ENCODE data around the gene CTLA4.
A peak's percentile ranks its signal among the peaks of the same experiment; 100 is the strongest.

Gene CTLA4

DNA sequence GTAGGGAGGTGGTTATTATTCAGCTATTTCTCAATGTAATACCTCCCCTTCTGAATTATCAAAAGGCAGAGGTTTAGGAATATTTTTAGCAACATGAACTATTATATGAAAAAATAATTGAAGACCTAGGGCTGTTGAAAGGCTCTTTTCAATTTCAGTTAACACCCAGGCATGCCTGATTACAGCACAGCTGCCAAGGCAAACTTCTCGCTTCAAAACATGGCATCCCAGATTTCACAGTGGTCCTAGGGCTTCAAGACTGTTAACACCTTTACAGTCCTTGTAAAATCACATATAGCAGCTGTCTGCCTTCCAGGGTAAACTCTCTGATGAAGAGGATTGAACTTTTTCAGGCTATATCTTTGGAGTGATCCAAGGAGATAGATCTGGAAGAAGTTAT, 23.2 kb downstream of the CTLA4 start:
- DNase-seq (ENCODE audit: low read depth in 3 of 3), result no peak

DNA sequence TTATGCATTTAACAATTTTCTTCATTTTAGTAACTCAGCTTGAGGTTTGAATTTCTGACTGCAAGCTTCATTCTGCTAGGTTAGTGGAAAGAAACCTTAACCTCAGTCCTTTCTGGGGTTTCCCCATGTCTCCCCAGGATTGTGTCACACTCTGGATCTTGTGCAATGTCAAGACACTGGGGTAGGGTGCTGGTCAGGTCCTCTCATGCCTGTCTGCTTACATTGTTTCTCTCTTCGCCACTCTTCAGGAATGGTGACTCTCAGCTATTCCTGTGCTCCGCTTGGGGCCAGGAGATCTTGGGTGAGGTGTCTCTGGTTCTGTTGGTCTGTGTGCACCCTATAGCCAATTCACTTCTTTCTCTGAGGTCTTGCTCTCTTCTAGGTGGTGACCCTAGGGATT, 23.9 kb downstream of the CTLA4 start:
- DNase-seq (ENCODE audit: low read depth in 3 of 3), result peak in 1 of 3 experiments; percentile 52

DNA sequence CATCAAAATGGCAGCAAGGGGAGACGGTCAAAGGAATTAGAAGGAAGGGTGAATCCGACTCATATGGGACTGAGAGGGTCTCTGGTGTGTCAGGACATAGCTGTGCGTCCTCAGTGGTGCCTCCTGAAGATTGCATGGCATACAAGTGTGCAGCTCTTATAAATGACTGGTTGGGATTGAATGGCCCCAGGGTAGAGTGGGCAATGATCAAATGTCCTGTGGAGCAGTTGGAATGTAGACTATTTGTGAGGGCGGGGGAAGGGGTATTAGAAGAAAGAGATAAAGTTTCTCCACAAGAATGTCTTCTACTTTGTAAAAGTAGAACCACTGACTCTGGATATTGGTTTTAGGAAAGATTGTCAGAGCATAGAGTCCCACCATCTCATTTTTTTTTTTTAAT, 24.6 kb downstream of the CTLA4 start:
- no peak for DNase-seq (ENCODE audit: low read depth in 3 of 3)

DNA sequence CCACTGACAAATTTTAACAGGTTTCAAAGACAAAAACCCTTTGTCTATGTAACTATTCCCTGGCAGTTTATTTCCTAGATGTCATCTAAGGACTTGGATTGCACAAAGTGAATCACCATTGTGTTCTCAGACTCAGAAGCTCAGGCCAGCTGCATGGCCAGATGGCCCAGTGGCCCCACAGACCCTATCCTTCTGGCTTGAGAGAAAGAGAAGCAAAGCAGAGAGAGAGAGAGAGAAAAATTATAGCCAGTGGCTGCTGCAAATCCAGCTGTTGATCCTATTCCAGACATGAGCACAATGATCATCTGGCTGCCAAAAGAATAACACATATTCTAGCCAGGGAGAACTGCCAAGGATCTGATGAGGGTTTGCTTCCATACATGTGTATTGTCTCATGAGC, 25.8 kb downstream of the CTLA4 start:
- no peak for DNase-seq (ENCODE audit: low read depth in 3 of 3)

DNA sequence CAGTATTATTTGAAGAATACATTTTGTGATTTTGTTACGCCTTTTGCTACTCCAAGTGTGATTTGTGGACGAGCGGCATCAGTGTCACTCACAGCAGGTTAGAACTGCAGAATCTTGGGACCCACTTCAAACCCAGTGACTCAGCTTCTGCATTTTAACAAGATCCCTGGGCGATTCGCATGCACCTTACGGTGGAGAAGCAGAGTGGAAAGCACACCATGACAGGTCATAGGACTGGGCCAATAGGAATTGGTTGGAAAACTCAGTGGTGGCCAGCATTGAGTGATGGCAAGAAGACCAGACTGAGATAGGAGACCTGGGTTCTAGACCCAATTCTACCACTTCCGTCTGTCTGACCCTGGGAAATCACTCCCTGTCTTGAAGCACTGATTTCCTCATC, 26.3 kb downstream of the CTLA4 start:
- DNase-seq (ENCODE audit: low read depth in 3 of 3), result no peak

DNA sequence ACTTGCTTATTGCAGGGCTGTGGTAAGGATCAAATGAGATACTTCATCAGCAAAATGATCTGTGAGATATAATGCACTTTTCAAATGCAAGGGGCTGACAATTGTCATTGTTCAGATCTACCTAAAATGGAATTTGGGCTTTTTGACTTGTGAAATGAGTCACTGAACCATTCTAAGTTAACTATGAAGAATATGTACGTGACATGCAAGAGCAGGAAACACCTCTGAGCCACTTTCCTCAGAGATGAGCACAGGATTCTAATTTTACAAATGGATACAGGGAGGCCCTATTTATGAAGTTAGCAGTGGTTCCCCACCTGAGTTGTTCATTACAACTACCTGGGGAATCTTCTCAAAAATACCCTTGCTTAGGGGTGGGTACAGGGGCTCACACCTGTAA, 26.7 kb downstream of the CTLA4 start:
- no peak for DNase-seq (ENCODE audit: low read depth in 3 of 3)

DNA sequence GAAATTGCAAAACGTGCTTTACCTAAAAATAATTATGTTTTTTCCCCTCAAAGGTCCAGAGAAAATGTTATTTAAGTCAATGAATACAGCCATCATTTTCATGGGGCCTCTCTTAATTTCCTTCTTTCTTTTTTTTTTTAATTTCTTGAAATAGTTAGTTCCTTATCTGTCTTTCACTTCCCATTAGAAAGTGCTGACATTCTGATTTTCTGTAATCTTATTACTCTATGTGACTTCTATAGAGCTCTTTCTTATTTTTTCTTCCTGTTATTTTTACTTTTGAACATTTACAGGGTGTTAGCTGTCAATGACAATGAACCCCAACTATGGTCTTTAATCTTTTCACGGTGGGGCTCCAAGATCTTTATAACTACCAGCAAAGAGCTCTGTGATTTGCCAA, 30.0 kb downstream of the CTLA4 start:
- no peak for DNase-seq (ENCODE audit: low read depth in 3 of 3)

DNA sequence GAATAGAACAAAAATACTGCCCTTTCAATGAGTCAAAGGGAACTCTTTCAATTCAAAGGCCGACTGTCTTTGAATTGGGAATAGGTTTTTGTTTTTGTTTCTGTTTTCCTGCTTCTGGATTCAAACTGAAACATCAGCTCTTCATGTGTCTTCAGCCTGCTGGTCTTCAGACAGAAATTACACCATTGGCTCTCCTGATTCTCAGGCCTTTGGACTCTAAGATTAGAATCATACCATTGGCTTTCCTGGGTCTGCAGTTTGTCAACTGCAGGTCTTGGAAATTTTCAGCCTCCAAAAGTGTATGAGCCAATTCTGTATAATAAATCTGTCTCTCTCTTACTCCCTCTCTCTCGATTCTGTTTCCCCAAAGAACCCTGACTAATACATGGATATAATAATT, 31.1 kb downstream of the CTLA4 start:
- DNase-seq (ENCODE audit: low read depth in 3 of 3), result no peak

DNA sequence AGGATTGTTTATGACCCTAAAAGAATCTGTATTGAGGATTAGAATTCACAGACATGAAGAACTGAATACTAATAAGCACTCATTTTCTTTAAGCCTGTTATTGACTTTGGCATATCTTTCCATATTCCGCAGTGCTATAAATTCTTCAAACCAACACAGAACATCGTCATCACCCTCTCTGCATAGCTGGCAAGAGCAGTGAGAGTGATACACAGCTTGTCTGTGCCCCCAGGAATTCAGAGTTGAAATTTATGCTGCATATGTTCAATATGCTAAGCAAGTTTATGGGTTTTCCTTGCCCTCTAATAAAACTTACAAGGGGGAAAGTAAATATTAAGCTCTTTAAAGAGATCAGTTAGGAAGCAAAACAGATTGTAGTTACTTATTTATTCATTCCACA, 32.7 kb downstream of the CTLA4 start:
- DNase-seq (ENCODE audit: low read depth in 3 of 3), result no peak

DNA sequence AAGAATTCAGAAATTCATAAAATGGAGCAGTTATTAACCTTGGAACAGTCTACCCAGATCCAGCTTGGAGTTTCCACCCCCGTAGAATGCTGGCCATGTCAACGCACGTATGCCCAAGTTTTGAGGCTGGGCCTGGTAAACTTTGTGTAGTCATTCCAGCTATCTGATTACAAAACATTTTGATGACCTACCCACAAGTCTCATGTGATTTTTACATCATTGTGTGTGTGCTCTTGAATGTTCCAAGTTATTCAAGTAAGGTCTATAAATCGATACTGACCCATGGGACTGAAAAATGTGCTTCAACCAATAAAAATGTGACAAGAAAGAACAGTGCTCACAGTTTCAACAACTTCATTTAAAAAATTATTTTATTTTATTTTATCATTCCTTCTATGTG, 36.5 kb downstream of the CTLA4 start:
- no peak for DNase-seq (ENCODE audit: low read depth in 3 of 3)

DNA sequence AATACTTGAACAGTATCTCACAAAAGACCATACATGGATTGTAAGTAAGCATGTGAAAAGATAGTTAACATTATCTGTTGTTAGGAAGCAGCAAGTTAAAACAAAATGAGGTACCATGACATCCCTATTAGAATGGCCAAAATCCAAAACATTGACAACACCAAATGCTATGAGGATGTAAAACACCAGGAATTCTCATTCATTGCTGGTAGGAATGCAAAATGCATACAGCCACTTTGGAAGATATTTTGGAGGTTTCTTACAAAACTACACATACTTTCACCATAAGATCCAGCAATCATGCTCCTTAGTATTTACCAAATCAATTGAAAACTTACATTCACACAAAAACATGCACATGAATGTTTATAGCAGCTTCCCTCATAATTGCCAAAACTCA, 38.1 kb downstream of the CTLA4 start:
- DNase-seq (ENCODE audit: low read depth in 3 of 3), result no peak

DNA sequence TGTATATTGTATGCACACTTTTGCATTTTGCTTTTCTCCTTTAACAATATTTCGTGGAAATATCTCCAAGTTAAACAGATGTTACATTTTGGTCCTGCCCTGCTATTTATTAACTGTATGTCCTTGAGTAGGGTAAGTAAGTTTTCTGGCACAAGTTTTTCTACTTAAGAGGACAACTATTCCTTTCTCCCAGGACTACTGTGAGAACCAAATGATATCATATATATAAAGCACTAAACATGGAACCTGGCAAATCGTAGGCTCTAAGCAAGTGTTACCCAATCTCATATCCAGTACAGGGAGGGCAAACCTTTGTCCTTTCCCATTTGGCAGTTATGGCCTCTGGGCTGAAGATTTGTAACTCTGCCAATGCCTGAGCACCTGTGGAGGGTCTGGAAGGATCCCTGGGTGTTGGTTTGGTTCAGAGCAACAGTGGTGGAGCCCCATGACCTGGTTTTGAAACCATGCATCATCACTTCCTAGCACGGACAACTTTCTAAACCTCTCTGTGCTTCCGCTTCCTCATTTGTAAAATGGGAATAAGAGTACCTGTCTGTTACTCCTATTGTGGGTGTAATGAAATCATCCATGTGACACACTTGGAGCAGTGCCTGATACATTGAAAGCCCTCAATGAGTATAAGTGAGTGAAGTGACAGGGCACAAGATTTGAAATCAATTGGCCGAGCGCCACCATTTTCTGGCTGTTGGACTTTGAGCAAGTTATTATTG, 40.7 kb downstream of the CTLA4 start:
- DNase-seq (ENCODE audit: low read depth in 3 of 3), result no peak

DNA sequence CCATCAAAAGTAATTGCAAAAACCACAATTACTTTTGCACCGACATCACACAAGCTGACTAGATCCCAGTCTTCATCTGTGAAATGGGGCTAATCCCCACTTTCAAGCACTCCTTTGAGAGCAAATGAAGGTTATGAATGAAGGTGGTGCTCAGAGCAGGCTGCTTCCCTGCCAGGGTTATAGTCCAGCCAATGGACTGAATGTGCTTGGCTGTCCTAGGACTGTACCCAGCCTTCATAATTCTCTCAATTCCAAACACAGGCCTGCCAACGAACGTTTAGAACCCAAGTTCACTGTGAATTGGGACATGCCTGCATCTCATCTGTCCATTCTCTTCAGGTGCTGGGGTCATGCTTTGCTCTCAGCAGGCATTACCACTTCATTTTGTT, 41.2 kb downstream of the CTLA4 start:
- no peak for DNase-seq (ENCODE audit: low read depth in 3 of 3)

DNA sequence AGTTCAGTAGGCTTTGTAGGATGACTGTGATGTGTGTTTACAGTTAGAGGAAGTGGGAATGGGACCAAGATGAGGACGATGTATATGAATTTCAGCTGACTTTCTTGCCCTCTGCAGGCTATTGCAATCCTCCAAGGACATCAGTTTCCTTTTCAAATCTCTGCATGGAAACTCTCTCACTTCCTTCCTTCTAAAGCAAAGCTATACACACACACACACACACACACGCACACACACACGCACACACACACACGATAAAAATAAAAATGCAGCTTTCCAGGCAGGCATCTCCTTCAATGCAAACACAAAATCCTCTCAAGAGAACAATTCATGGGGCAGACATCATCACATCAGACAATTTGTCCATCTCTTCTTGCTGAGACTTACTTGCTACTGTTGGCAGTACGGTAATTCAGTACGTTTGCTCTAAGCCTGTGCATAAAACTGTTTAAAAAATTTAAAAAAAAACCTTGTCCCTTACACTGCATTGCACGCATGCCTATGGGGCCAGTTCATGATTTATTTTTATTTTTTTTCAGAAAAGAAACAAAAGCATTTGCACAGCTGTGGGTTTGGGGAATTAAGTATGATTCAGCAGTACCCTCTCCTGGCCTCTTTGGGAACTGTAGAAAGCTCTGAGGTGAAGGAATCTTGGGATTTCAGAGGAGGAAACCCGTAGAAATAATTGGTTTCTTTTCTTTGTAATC, 41.8 kb downstream of the CTLA4 start:
- no peak for DNase-seq (ENCODE audit: low read depth in 3 of 3)

DNA sequence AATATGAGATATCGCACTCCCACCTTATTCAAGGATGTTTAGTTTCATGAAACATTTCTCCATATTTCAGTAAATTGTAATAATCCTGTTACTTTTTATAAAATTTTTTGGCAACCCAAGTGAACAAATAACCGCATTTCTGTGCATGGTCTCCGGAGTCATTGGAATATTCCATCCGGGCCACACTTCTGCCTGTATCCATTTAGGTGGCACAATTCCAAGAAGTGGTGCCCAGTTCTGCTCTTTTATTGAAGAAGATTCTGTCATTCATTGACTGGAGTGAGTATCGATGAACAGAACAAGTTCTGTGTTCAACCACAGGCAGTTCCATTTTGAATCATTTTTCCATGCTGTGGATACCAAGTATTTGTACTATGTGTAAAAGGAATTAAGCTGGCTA, 42.4 kb downstream of the CTLA4 start:
- DNase-seq (ENCODE audit: low read depth in 3 of 3), result no peak

DNA sequence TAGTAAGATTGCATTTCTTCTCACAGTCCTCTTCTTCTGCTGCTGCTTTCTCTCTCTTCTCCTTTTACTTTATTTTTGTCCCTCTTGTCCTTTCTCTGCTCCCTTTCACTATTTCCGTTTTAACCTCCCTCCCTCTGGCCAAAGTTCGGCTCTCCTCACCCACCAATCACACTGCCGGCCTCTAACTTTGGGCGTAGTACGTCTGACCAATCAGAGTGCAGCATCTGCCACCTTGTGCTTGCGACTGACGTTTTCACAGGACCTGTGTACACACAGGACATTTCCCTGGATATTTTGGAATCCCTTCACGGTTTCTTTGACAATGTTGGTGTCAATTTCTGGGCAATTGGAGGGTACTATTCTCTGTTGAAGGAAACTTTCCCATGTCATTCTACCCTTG, 46.4 kb downstream of the CTLA4 start:
- no peak for DNase-seq (ENCODE audit: low read depth in 3 of 3)

DNA sequence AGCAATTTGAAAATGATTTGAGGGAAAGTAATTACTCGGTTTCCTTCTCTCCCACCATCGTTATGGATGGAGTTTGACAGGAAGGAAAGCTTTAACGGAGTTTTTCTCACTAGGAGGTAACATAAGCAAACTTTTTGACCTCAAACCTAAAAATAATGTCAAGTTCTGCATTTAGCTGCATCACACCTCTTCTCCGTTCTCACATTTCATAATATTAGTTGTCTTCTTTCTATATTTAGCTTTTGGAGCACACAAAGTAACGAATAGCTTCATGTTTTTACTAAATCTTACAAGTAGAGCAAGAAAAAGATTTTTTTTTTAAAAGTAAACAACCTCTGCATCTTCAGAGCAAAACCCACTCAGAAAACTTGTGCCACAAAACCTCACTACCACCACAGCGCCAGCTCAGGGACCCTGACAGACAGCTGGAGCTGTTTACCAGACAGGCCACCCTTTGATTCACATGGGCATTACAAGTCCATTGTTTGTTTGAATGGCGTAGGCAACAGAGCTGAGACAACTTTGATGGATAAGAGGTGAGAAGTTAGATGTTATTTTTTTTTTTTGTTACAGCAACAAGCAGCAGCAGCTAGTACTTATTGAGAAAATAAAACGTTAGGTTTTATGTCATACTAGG, 47.1 kb downstream of the CTLA4 start:
- DNase-seq (ENCODE audit: low read depth in 3 of 3), result no peak

DNA sequence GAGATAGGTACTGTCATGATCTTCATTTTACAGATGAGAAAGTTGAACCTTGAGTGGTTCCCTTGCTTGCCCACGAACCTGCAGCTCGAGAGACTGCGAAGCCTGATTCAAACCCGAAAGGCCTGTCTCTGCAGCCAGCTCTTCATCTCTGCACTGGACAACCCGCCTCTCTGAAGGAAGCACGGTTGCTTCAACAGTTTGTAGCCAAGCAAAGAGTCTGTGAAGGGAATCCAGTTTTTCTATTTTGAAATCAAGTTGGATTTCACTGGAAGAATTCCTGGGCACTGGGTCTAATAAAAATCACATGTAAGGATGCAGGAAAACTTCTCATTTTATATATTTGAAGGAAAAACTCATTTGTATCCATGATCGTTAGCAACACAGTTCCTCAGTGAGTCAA, 47.7 kb downstream of the CTLA4 start:
- DNase-seq (ENCODE audit: low read depth in 3 of 3), result no peak

DNA sequence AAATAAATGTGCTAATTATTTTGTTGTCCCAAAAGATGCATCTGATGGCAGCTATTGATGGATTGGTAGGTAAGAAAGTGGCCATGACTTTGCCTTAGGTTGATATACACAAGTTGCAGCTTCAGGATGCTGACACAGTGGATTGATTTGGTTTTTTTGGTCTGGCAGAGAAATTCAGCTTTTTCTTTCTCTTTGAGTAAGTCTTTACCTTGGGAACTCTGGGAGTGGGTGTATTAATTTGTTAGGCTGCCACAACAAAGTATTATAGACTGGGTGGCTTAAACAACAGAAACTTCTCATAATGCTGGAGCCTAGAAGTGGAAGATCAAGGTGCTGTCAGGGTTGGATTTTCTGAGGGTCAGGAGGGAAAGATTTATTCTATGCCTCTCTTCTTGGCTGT, 49.2 kb downstream of the CTLA4 start:
- DNase-seq (ENCODE audit: low read depth in 3 of 3), result no peak

DNA sequence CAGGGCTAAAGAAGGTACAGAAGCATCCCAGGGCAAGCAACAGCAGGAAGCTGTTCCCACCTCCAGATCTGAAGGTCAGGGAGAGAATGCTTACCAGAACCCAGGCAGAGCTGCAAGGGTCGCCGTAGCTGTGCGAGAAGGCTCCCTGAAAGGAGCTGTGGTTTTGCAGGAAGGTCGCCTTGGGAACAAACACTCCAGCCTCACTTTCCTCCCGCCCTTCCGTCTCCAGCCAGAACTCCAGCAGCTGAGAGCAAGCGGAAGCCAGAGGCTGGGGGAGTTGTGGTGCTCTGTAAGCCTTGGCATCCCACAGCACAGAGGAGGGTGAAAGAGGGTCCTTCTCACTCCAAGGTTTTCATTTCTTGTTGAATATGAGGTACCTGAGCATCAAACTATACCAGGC, 50.7 kb downstream of the CTLA4 start:
- DNase-seq (ENCODE audit: low read depth in 3 of 3), result no peak

DNA sequence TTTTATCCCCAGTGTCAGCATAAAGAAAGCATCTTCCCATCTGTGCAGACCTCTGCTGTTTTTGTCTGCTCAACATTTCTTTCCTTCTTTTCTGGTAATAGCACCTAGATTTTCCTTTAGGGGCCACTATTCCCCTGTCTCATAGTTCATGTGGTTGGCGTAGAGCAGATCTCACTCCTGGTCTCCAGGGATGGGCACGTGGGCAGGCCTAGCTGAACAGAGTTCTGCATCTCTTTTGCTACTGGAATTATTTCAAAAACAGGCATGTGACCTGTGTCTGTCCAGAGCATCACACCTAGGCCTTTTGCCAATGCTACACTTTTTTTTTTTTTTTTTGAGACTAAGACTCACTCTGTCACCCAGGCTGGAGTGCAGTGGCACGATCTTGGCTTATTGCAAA, 51.3 kb downstream of the CTLA4 start:
- DNase-seq (ENCODE audit: low read depth in 3 of 3), result no peak
